Measurements from ENCODE around the gene GHITM.
"Not testable (repeated sequence)": the region's sequence is repeated elsewhere in the genome, so short reads cannot be mapped to it uniquely, and the experiment has no call there.

GHITM gene

DNA sequence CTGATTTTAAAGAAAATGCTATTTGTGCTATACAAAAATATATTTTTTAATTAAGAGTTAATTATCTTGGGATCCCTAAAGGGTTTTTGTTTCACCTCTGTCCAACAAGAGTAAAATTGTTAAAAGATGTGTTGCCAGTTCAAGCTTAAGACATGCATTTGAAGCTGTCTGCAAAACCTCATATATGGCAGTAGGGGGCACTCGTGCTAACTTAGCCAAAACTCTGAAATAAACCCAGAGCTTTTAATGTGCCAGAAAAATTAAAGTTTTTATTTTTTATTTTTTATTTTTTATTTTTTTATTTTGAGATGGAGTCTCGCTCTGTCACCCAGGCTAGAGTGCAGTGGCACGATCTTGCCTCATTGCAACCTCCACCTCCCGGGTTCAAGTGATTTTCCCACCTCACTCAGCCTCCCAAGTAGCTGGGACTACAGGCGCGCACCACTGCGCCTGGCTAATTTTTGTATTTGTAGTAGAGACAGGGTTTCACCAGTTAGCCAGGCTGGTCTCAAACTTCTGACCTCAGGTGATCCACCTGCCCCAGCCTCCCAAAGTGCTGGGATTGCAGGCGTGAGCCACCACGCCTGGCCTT lies 8.8 kb downstream of the GHITM start:
- peak; percentile 58 for DNase-seq (ENCODE audit: low spot score)

DNA sequence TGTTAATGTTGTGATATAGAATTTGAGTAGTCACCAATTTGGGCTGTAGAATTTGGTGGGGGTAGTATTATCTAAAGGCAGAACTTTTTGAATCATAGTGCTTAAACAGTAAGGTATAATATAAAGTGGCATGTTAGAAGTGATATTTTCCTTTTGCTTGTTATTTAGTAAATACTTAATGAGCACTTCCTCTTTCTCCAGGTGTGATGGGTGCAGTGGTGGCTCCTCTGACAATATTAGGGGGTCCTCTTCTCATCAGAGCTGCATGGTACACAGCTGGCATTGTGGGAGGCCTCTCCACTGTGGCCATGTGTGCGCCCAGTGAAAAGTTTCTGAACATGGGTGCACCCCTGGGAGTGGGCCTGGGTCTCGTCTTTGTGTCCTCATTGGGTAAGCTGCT lies 10.5 kb downstream of the GHITM start:
- DNase-seq (ENCODE audit: low spot score), result no peak

DNA sequence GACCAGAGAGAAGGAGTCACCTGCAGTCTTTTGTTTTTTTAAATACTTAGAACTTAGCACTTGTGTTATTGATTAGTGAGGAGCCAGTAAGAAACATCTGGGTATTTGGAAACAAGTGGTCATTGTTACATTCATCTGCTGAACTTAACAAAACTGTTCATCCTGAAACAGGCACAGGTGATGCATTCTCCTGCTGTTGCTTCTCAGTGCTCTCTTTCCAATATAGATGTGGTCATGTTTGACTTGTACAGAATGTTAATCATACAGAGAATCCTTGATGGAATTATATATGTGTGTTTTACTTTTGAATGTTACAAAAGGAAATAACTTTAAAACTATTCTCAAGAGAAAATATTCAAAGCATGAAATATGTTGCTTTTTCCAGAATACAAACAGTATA lies 13.5 kb downstream of the GHITM start:
- DNase-seq (ENCODE audit: low spot score), result no peak

DNA sequence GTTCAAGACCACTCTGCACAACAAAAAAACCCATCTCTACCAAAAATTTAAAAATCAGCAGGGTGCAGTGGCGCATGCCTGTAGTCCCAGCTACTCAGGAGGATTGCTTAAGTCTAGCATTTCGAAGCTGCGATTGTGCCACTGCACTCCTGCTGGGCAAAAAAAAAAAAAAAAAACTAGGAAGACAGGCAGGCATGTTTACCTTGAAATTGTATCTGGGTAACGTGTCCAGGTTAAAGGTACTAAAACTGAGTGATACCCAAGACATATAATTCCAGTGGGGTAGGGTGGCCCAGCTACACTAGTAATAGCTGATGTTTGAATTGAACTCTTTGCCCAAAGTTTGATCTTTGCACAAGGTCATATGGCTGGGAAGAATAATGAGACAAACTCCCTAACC lies 16.2 kb downstream of the GHITM start:
- DNase-seq (ENCODE audit: low spot score), result no peak

DNA sequence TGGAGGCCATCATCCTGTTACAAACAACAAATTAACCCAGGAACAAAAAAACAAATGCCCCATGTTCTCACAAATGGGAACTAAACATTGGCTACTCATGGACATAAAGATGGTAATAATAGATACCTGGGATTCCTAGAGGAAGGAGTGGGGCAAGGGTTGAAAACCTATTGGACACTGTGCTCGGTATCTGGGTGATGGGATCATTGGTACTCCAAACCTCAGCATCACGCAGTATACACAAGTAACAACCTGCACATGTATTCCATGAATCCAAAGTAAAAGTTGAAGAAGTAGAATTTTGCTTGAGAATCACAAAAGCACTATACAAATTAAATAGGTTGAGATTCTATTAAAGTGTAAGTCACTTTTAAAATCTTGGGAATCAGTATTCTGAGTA lies 16.7 kb downstream of the GHITM start:
- DNase-seq (ENCODE audit: low spot score), result no peak

DNA sequence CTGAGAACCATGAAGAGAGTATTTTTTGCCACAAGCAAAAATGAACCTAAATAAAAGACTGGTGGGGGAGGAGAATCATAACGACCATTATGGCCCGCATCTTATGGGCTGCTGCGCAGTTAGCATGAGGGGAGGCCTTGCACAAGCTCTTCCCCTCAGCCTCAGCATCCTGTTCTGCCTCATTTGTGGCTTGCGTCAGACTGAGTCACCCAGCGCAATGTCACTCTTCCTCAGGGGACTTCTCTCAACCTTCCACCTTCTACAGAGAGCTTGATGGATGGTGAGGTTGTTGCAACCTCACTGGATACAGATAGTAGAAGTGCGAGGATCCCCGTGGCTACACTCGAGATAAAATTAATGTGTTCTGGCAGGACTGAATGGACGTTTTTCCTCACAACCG lies 17.5 kb downstream of the GHITM start:
- no peak for DNase-seq (ENCODE audit: low spot score)

DNA sequence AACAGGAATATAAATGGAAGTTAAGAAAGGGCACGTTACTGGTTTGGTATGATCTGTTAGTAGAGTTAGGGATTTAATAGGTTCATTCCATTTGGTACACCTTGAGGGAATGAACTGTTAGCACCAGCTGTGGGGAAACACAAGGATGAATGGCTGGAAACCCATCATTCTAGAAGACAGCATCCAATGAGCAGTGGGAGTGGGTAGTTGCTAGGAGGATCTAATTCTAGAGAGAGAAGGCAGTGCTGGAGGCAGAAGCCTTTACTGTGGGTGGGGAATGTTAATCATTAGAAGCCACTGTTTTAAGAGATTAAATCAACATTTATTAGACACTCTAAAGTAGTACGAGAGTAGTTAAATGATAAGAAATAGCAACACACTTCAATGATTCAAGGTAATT lies 18.8 kb downstream of the GHITM start:
- DNase-seq (ENCODE audit: low spot score), result no peak

DNA sequence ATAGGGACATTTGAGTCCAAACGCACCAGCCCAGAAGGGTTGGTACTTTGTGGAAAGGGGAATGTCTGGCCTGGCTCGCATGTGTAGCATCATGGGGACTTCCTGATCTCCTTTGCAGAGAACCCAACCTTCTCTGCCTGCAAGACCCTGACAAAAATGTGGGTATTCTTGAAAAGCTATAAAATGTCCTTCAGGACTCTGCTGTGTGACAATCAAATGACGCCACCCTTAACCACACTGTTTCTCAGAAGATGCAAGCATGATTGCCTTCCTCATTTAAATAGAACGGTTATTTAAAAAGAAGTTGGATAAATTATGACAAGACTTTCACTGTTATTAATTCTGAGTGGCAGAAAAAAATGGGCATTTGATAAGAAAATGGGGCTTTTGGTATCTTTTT lies 19.2 kb downstream of the GHITM start:
- no peak for DNase-seq (ENCODE audit: low spot score)

DNA sequence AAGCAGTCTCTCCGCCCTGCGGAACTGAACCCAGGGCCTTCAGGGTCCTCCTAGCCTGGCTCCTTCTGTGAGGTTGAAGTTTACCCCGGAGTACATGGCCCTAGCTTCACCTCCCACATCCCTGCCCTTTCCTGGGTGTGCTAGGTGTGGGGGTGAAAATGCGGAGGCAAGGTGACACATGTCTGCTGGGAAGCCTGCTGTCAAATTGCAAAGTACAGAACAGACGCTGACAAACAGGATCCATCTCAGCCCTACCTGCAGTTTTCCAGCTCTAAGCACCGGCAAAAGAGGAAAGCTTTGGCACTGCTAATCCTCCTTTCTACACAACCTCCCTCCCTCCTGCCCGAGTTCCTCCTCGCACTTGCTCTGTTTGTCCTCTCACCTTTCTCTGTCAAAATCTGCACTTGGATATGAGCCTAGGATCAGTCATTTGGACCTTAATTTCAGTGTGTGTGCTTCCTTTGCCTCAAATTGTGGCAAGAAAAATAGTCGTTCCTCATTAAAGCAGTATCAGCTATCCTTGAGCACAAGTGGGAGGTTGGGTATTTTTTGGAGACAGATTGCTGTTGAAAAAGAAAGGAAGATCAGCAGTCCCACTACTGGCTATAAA lies 19.9 kb downstream of the GHITM start:
- DNase-seq (ENCODE audit: low spot score), result no peak

DNA sequence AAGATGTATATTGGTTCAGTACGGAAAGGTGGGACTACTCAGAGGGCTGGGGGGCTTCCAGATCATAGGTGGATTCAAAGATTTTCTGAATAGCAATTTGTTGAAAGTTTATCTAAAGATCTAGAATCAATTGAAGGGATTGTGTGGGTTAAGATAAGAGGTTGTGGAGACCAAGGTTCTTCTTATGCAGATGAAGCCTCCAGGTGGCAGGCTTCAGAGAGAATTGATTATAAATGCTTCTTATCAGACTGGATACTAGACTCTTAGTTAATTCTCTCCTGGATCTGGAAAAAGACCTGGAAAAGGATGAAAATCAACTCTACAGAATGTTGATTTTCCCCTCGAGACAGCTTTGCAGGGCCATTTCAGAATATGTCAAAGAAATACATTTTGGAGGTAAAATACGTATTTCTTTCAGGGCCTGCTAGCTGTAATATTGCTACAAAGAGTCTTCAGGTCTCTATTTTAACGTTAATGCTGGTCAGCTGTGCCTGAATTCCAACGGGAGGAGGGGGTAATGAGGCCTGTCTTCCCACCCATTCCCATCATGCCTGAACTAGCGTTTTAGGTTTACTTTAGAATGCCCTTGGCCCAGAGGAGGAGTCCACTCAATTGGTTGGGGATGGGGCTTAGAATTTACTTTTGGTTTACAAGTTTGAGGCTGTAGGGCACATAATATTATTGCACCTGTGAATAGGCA lies 21.5 kb downstream of the GHITM start:
- no peak for DNase-seq (ENCODE audit: low spot score)

DNA sequence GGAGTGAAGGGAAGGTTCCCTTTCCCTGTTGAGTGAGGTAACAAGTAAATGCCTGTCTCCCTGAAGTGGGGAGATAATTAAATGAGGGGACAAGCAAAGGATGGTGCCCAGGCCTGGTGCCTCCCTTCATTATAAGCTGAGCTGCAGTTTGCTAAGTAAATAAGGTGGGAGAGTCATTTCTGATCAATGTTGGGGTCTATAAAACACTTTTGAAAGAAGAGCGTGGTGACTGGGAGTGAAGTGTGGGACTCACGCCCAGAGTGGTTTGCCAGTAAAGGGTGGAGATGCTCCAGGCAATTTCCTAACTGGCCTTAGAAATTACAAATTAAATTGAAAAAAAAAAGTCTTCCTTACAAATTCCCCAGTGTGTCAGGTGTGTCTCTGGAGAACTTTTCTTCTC lies 24.7 kb downstream of the GHITM start:
- no peak for DNase-seq (ENCODE audit: low spot score)

DNA sequence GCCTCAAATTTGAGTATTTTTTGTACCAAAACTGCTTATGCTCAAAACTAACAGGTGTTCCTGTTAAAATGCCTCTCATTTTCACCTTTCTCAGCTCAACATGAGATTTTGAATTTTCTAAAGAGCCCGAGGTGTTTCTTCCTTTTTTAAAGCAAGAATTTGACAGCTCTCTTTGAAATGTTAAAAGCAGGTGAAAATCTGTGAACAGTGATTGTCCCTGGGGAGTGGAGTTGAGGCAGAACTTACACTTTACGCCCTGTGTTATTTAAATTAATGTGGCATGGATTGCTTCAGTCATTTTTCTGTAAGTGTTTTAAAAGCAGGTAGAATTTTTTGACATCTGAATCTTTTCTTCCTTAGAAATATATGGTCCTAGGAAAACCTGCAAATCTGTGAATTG lies 25.1 kb downstream of the GHITM start:
- no peak for DNase-seq (ENCODE audit: low spot score)

DNA sequence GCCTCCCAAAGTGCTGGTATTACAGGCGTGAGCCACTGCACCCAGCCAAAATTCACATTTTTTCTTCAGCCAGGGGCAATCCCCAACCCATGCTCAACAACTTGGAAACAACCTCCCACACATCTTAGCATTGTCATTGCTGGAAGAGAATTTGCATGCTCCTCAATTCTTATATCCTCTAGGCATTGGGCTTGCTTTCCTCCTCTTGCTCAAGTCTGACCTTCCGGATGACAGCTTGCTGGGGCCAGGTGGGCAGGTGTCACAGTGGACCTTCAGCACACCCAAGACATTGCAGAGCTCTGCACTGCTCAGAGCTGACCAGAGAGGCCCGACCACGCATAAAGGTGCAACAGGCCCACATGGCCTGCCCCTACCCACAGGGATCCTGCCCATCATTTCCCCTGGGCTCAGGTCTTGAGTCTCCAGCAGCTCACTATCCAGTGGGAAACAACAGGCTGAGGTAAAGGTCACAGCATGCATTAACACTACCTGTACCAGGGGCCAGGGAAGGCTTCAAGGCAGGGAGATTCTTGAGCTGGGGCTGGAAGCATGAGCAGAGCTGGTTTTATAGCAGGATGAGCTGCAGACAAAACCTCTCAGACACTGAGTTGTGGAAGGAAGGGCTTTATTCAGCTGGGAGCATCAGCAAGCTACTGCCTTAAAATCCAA lies 27.4 kb downstream of the GHITM start:
- no peak for DNase-seq (ENCODE audit: low spot score)

DNA sequence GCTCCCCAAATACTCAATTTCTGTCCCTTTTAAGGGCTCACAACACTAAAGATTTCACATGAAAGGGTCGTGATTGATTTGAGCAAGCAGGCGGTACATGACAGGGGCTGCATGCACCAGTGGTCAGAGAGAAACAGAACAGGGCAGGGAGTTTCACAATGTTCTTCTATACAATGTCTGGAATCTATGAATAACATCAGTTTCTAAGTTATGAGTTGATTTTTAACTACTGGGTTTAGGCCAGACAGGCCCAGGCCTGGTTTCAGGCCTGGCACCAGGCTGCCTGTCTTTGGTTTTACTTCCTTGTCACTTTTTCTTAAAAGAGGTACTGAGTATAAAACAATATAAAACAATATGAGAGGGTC lies 28.0 kb downstream of the GHITM start:
- not testable (repeated sequence) for DNase-seq (ENCODE audit: low spot score)

DNA sequence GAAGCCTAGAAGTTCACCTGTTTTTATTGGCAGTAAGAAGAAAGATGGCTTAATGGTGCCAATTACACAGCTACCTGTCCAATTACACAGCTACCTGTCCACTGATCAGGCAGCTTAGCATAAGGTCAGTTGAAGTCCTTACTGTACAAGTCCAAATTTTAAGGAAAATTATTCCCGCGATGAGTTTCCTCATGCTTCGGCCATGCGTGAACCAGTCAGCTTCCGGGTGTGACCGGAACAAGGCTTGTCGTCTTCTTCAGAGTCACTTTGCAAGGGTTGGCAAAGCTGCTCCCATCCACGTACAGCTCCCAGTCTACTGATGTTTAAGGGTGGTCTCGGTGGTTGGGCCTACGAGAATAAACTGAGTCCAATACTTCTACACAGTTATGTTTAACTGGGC lies 29.1 kb downstream of the GHITM start:
- DNase-seq (ENCODE audit: low spot score), result not testable (repeated sequence)

DNA sequence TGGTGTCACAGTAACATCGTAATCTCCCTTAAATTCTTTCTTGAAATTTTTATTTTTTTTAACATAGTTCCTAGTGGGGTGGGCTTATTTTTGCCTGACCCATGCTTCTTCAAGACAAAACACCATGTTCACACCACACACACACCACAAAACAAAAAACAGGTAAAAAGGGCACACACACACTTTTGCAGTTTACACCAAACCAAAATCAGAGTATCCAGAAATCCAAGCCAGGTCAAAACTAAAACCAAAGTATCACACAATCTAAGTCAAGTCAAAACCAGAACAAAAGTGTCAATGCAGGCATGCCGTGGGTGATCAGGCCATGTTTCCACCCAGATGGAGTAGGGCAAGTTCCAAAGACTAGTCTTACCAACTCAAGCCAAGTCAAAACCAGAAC lies 31.9 kb downstream of the GHITM start:
- DNase-seq (ENCODE audit: low spot score), result not testable (repeated sequence)

DNA sequence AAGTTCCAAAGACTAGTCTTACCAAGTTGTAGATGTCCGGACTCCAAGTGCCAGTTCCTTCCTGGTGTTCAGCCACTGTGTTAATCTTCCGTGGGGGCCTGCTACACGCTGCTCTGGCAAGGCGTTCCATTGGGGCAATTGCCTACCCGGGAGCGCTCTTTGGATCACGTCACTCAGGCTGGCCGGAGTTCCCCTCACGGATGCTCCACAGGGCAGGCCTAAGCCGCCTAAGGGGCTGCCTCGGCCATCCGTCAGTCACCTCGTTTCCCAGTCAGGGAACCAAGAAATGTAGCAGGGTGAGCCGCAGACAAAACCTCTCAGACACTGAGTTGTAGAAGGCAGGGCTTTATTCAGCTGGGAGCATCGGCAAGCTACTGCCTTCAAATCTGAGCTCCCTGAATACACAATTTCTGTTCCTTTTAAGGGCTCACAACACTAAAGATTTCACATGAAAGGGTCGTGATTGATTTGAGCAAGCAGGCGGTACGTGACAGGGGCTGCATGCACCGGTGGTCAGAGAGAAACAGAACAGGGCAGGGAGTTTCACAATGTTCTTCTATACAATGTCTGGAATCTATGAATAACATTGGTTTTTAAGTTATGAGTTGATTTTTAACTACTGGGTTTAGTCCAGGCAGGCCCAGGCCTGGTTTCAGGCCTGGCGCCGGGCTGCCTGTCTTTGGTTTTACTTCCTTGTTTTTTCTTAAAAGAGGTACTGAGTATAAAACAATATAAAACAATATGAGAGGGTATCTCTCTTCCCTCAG lies 32.6 kb downstream of the GHITM start:
- not testable (repeated sequence) for DNase-seq (ENCODE audit: low spot score)

DNA sequence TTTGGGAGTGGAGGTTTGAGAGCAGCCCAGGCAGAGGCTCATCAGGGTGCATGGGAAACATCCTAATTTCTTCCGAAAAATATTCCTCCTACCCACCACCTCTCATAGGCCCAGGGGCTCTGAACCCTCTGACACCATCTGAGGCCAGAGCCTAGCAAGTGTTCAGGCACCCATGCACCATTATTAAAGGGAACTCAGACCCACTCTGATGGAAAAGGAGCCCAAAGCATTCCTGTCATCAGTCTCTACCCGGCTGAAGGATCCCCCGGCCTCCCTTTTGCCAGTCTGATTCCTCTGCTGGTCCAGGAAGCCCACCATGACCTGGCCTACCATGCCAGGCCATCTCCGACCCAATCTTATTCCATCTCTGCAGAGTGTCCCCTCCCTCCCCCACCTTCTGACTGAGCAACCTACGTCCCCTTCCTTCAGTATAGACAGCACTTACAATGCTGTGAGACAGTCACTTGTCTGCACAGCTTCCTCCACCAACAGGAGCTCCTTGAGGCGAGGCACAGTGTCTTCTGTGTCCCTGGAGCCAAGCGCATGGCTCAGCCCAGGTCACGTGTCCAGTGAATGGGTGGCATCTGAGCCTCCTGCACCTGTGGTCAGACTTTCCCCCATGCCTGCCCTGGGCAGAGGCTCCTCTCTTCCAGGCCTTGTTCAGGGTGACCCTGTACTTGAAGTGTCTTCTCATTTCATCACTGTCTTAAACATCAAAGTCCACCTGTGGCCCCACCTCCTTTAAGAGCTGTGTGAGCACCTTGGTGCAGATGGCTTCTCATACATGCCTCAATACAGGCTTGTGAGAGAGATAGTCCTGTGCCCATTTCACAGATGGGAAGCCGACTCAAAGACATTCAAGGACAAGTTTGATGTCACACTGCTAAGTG lies 33.4 kb downstream of the GHITM start:
- DNase-seq (ENCODE audit: low spot score), result no peak

DNA sequence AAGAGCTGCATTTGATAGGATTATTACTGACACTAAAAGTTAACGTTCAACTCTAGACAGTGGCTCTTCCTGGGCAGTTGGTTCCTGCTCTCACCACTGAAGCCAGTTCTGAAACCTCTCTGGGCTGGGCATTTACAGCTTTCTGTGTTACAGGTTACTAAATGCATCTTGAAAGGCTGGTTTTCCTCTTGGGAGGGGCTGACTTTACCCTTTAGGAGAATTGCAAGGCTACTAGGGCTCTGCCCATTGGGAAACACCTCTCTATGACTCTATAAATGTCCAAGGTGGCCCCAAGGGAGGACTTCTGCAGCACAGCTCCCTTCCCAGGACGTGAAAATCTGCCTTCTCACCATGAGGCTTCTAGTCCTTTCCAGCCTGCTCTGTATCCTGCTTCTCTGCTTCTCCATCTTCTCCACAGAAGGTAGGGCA lies 34.2 kb downstream of the GHITM start, which contains the start of gene GPR15LG:
Gene GPR15LG, plus strand, starts transcription at position 301 of the 429 bp plus-strand sequence. Its CDS starts 51 bp downstream, at position 352.
- DNase-seq (ENCODE audit: low spot score), result no peak

DNA sequence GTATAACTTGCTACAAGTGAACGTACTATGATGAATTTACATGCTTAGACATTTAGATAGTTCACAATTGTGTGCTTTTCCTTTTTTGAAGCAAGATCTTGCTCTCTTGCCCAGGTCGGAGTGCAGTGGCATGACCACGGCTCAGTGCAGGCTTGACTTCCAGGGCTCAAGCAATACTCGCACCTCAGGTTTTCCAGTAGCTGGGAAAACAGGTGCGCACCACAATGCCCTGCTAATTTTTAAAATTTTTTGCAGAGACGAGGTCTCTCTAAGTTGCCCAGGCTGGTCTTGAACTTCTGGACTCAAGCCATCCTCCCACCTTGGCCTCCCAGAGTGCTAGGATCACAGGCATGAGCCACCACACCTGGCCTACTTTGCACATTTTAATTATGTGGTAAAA lies 36.1 kb downstream of the GHITM start:
- no peak for DNase-seq (ENCODE audit: low spot score)

DNA sequence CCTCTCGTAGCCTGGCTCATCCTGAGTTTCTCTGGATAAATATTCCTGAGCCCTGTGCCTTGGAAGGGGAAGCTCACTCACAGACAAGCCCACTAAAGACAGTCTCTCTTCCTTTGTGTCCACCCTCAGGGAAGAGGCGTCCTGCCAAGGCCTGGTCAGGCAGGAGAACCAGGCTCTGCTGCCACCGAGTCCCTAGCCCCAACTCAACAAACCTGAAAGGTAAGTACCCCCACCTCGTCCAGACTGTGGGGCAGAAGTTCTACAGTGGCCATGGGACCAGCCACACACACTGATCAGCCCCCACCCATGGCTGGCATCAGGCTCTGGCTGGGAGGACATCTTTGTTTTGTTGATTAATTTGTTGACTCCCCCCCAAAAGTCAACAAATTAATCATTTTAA lies 37.0 kb downstream of the GHITM start:
- DNase-seq (ENCODE audit: low spot score), result no peak
